Measurements from ENCODE around the gene PI4KB. TPM values are rescaled to one million over a fixed set of nuclear protein-coding genes. Genes with fewer than 3 reads are reported as not detected.

PI4KB gene
- total and polyA plus RNA-seq, 9 of the 15 experiments (the other 6 are each of a cell fraction or from before 2014, with no cell fraction given), result 3.1 to 65.4 (median 45.1) TPM

DNA sequence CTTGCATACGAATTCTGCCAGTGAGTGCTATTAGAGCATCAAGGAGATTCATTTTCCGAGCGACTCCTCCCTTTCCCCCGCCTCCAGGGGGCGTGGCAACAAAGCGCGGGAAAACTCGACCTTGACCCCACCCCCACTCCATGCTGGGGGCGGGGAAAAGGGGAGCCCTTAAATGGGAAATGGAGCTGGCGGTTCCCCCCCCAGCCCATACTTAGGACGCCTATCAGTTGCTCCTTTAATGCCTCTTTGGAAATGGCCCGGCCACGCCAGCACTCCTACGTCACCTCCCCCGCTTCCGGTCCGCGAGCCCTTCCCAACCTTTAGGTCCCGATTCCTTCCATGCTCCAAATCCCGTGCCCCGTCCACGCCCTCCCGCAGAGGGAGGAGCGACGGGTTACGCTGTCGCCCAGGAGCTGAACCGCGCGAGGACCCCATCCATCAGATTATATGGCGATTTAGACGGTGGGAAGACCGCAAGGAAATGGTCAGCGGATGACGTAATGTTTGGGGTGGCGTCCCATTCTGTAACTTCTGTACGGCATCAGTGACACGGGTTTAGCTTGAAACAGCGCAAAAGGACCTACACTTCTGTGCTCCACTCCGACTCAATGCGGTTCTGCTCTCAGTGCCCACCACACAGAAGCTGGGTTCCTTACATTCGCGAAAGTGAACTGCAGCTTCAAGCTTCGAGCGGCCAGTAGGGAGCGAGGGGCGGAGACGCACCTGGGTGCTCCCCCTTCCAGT, 45.8 kb downstream of the PI4KB start (continued):
- peak in 1 of 2 experiments; percentile 7; a peak in 1 of 4 replicates for TF ChIP-seq NONO (IDR thresholded peaks at IDR 0.05; ENCODE audit: low read depth in 2 of 2, low read length in 1 of 2)
- TF ChIP-seq ZBED1 (IDR thresholded peaks at IDR 0.05), result peak; percentile 17; the same call in 1 of the 2 replicates
- TF ChIP-seq CSDE1 (IDR thresholded peaks at IDR 0.05), result peak in 1 of 2 experiments; percentile 58; a peak in 1 of 4 replicates
- TF ChIP-seq, protein P1, sequence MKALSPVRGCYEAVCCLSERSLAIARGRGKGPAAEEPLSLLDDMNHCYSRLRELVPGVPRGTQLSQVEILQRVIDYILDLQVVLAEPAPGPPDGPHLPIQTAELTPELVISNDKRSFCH (CRISPR knock-in tag; IDR thresholded peaks at IDR 0.05), result no peak
- TF ChIP-seq, protein P1 (tag; IDR thresholded peaks at IDR 0.05), result peak; percentile 84
- TF ChIP-seq, protein P2, sequence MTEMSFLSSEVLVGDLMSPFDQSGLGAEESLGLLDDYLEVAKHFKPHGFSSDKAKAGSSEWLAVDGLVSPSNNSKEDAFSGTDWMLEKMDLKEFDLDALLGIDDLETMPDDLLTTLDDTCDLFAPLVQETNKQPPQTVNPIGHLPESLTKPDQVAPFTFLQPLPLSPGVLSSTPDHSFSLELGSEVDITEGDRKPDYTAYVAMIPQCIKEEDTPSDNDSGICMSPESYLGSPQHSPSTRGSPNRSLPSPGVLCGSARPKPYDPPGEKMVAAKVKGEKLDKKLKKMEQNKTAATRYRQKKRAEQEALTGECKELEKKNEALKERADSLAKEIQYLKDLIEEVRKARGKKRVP (CRISPR knock-in tag; IDR thresholded peaks at IDR 0.05), result peak; percentile 79
- no peak for TF ChIP-seq IRF2 (CRISPR knock-in tag; IDR thresholded peaks at IDR 0.05)
- peak; percentile 100 for TF ChIP-seq SNIP1 (IDR thresholded peaks at IDR 0.05; ENCODE audit: low read depth)
- TF ChIP-seq ZNF282 (CRISPR knock-in tag; IDR thresholded peaks at IDR 0.05), result no peak
- peak in 1 of 2 experiments; percentile 63; a peak in 1 of 4 replicates for TF ChIP-seq TEAD1 (CRISPR knock-in tag; IDR thresholded peaks at IDR 0.05)
- TF ChIP-seq, protein P3, sequence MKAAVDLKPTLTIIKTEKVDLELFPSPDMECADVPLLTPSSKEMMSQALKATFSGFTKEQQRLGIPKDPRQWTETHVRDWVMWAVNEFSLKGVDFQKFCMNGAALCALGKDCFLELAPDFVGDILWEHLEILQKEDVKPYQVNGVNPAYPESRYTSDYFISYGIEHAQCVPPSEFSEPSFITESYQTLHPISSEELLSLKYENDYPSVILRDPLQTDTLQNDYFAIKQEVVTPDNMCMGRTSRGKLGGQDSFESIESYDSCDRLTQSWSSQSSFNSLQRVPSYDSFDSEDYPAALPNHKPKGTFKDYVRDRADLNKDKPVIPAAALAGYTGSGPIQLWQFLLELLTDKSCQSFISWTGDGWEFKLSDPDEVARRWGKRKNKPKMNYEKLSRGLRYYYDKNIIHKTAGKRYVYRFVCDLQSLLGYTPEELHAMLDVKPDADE (conservative IDR thresholded peaks at IDR 0.05; ENCODE audit: control insufficient read depth, low read depth, low read length), result peak; percentile 63
- TF ChIP-seq, protein P4, sequence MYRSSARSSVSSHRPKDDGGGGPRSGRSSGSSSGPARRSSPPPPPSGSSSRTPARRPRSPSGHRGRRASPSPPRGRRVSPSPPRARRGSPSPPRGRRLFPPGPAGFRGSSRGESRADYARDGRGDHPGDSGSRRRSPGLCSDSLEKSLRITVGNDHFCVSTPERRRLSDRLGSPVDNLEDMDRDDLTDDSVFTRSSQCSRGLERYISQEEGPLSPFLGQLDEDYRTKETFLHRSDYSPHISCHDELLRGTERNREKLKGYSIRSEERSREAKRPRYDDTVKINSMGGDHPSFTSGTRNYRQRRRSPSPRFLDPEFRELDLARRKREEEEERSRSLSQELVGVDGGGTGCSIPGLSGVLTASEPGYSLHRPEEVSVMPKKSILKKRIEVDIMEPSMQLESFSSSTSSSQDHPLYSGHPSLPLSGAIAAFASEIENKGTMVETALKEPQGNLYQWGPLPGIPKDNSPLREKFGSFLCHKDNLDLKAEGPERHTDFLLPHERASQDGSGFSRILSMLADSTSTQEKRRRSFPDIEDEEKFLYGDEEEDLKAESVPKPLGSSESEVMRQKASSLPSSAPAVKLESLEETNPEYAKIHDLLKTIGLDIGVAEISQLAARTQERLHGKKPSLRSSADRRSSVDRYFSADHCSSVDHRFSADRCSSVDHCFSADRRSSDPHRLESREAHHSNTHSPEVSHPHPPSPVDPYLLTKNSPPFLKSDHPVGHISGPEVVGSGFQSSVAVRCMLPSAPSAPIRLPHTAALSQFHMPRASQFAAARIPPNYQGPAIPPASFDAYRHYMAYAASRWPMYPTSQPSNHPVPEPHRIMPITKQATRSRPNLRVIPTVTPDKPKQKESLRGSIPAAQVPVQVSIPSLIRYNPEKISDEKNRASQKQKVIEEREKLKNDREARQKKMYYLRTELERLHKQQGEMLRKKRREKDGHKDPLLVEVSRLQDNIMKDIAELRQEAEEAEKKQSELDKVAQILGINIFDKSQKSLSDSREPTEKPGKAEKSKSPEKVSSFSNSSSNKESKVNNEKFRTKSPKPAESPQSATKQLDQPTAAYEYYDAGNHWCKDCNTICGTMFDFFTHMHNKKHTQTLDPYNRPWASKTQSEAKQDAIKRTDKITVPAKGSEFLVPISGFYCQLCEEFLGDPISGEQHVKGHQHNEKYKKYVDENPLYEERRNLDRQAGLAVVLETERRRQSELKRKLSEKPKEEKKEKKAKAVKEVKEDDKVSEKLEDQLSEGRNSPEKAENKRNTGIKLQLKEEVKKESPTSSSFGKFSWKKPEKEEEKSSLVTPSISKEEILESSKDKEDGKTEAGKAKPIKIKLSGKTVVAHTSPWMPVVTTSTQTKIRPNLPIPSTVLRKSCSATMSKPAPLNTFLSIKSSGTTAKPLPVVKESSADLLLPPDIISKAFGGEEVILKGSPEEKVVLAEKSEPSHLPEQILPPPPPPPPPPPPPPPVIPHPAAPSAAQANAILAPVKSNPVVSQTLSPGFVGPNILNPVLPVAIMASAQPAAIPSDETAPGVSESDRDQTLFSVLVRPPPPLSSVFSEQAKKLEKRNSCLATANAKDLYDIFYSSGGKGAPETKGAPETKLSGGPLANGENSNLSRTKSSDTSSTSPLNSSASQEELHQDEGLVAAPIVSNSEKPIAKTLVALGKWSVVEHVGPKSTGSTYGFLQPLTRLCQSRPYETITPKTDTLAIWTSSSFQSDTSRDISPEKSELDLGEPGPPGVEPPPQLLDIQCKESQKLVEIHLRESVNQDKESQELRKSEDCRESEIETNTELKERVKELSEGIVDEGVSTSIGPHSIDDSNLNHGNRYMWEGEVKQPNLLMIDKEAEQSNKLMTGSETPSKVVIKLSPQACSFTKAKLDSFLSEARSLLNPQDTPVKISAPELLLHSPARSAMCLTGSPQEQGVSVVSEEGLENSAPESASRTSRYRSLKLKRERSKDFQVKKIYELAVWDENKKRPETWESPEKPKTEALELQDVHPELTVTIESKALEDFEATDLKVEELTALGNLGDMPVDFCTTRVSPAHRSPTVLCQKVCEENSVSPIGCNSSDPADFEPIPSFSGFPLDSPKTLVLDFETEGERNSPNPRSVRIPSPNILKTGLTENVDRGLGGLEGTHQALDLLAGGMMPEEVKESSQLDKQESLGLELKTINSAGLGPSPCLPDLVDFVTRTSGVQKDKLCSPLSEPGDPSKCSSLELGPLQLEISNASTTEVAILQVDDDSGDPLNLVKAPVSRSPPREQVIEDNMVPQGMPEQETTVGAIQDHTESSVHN (IDR thresholded peaks at IDR 0.05; ENCODE audit: borderline replicate concordance in 1 of 2, low read depth in 1 of 2), result peak in 1 of 2 experiments; percentile 76; a peak in 2 of 4 replicates
- TF ChIP-seq RBFOX2 (IDR thresholded peaks at IDR 0.05; ENCODE audit: low read depth, low read length), result peak; percentile 81
- peak; percentile 96 for TF ChIP-seq GABPB1 (CRISPR knock-in tag; IDR thresholded peaks at IDR 0.05)
